ENCODE data around the gene SUSD5. TPM values are rescaled to one million over a fixed set of nuclear protein-coding genes. Genes with fewer than 3 reads are reported as not detected.

The SUSD5 gene
- polyA plus RNA-seq, 1 of the 3 experiments (the other 2 are of a cell fraction) = 1.2 TPM

DNA sequence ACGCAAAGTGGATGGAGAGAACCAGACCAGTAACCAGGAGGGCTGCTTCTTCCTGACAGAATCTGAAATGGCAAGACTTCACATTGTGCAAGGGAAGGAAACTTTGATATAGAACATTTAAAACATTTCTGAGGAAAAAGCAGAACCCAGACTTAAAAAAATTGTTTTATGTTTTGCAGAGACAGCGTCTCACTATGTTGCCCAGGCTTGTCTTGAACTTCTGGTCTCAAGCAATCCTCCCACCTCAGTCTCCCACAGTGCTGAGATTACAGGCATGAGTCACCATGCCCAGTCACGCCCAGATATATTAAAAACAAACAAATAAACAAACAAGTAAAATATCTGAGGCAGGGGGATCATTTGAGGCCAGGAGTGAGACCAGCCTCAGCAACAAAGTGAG, 58.6 kb downstream of the SUSD5 start:
- CTCF ChIA-PET = no interaction called here
- TF ChIP-seq RFX5 (IDR thresholded peaks at IDR 0.05; ENCODE audit: low read length) (no peak), FOXM1 (IDR thresholded peaks at IDR 0.05; ENCODE audit: low read depth) (no peak)
- TF ChIP-seq, protein P1, sequence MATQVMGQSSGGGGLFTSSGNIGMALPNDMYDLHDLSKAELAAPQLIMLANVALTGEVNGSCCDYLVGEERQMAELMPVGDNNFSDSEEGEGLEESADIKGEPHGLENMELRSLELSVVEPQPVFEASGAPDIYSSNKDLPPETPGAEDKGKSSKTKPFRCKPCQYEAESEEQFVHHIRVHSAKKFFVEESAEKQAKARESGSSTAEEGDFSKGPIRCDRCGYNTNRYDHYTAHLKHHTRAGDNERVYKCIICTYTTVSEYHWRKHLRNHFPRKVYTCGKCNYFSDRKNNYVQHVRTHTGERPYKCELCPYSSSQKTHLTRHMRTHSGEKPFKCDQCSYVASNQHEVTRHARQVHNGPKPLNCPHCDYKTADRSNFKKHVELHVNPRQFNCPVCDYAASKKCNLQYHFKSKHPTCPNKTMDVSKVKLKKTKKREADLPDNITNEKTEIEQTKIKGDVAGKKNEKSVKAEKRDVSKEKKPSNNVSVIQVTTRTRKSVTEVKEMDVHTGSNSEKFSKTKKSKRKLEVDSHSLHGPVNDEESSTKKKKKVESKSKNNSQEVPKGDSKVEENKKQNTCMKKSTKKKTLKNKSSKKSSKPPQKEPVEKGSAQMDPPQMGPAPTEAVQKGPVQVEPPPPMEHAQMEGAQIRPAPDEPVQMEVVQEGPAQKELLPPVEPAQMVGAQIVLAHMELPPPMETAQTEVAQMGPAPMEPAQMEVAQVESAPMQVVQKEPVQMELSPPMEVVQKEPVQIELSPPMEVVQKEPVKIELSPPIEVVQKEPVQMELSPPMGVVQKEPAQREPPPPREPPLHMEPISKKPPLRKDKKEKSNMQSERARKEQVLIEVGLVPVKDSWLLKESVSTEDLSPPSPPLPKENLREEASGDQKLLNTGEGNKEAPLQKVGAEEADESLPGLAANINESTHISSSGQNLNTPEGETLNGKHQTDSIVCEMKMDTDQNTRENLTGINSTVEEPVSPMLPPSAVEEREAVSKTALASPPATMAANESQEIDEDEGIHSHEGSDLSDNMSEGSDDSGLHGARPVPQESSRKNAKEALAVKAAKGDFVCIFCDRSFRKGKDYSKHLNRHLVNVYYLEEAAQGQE (IDR thresholded peaks at IDR 0.05; ENCODE audit: low read depth, low read length) = no peak
- H3K79me2 ChIP-seq (ENCODE audit: insufficient read depth) = no peaks in the 10 kb centered on the region
- no peaks in the 10 kb centered on the region for H3K9me3 ChIP-seq
- no peaks in the 10 kb centered on the region for H3K27me3 ChIP-seq (ENCODE audit: insufficient read depth)
- no peaks in the 10 kb centered on the region for H3F3A ChIP-seq (replicated peaks; ENCODE audit: insufficient read depth)
- no peaks in the 10 kb centered on the region for H4K20me1 ChIP-seq (ENCODE audit: insufficient read depth)
- WGBS (ENCODE audit: low lambda C conversion rate) = 68% methylated on average over 3 of the region's 3 CpGs
- no peak overlapping the region for H2AFZ ChIP-seq (ENCODE audit: low read depth)
- POLR2A ChIA-PET = no interaction called here
- H3K27ac ChIP-seq (ENCODE audit: low read depth in 2 of 2, low read length in 1 of 2) = no peak overlapping the region
- H3K4me2 ChIP-seq = no peak overlapping the region
- H3K36me3 ChIP-seq (replicated peaks in 1 of 2; ENCODE audit: control insufficient read depth in 1 of 2, insufficient read depth in 2 of 2, low read length in 1 of 2) = no peaks in the 10 kb centered on the region
- no peak for DNase-seq
- H3K4me3 ChIP-seq (ENCODE audit: low read depth in 2 of 2, low read length in 1 of 2) = no peak overlapping the region
- H3K9ac ChIP-seq = no peak overlapping the region
- H3K4me1 ChIP-seq (ENCODE audit: control insufficient read depth in 1 of 2, insufficient read depth in 2 of 2, low read depth in 1 of 2, low read length in 1 of 2) = peaks cover 0 to 2% of the 10 kb centered on the region in 2 experiments; a peak in 1 of 4 replicates
- H3K9me2 ChIP-seq = no peaks in the 10 kb centered on the region

DNA sequence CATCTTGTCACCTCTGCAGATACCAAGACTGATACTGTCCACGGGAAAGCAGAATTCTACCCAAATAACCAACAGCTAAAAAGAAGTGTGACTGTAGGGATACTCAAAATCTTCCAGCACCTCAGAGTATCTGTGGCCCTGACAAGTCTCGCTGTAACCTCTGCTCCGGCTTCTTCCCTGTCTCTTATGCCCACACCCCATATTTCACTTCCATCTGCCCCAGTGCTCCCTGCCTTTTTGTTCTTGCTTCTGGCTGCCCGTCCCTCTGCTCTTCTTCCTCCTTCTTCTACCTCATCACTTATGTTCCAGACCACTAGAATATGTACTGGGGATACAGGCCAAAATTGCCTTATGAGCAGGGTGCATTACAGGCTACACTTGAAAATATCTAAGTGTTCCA, 59.4 kb downstream of the SUSD5 start:
- Histone ChIP-seq H3K4me1 (ENCODE audit: control insufficient read depth in 1 of 2, insufficient read depth in 2 of 2, low read depth in 1 of 2, low read length in 1 of 2) (peaks cover 0 to 2% of the 10 kb centered on the region in 2 experiments; a peak in 1 of 4 replicates), H4K20me1 (ENCODE audit: insufficient read depth) (no peaks in the 10 kb centered on the region), H3K9ac (no peak overlapping the region), H3K4me3 (ENCODE audit: low read depth in 2 of 2, low read length in 1 of 2) (no peak overlapping the region), H3K9me3 (no peaks in the 10 kb centered on the region), H3K36me3 (replicated peaks in 1 of 2; ENCODE audit: control insufficient read depth in 1 of 2, insufficient read depth in 2 of 2, low read length in 1 of 2) (no peaks in the 10 kb centered on the region), H3F3A (replicated peaks; ENCODE audit: insufficient read depth) (no peaks in the 10 kb centered on the region), H3K27ac (ENCODE audit: low read depth in 2 of 2, low read length in 1 of 2) (no peak overlapping the region), H3K79me2 (ENCODE audit: insufficient read depth) (no peaks in the 10 kb centered on the region), H3K27me3 (ENCODE audit: insufficient read depth) (no peaks in the 10 kb centered on the region), H3K9me2 (no peaks in the 10 kb centered on the region), H2AFZ (ENCODE audit: low read depth) (no peak overlapping the region), H3K4me2 (no peak overlapping the region)
- WGBS (ENCODE audit: low lambda C conversion rate) = 82% methylated on average over 4 of the region's 4 CpGs
- ChIA-PET POLR2A (no interaction called here), CTCF (interaction anchor here (1.9 kb wide), 1 partner anchor 12 kb away, joined by 5 read pairs; no protein-coding TSS in a partner anchor)
- DNase-seq = no peak
- TF ChIP-seq, protein P2, sequence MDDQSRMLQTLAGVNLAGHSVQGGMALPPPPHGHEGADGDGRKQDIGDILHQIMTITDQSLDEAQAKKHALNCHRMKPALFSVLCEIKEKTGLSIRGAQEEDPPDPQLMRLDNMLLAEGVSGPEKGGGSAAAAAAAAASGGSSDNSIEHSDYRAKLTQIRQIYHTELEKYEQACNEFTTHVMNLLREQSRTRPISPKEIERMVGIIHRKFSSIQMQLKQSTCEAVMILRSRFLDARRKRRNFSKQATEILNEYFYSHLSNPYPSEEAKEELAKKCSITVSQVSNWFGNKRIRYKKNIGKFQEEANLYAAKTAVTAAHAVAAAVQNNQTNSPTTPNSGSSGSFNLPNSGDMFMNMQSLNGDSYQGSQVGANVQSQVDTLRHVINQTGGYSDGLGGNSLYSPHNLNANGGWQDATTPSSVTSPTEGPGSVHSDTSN (IDR thresholded peaks at IDR 0.05) = no peak
- TF ChIP-seq TAF1 (IDR thresholded peaks at IDR 0.05; ENCODE audit: borderline replicate concordance, low read depth, low read length) (no peak), RCOR1 (IDR thresholded peaks at IDR 0.05; ENCODE audit: low read length) (no peak)

DNA sequence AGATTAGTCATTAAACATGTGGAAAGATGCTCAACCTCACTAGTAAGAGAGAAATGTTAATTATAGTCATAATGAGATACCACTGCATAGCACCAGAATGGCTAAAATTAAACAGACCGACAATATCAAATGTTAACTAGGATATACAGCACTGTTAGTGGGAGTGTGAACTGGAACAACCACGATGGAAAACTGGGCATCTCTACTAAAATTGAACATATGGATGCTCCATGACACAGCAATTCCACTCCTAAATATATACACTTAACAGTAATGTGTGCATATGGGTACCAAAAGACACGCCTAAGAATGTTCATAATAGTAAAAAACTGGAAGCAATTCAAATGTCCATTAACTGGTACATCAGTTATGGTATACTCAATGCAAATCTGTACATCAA, 63.3 kb downstream of the SUSD5 start:
- no peak overlapping the region for H3K9ac ChIP-seq
- peaks cover 0 to 4% of the 10 kb centered on the region in 2 experiments; a peak in 2 of 4 replicates for H3K4me1 ChIP-seq (ENCODE audit: control insufficient read depth in 1 of 2, insufficient read depth in 2 of 2, low read depth in 1 of 2, low read length in 1 of 2)
- no peaks in the 10 kb centered on the region for H3K9me2 ChIP-seq
- H3K4me2 ChIP-seq = no peak overlapping the region
- H4K20me1 ChIP-seq (ENCODE audit: insufficient read depth) = no peaks in the 10 kb centered on the region
- no peak overlapping the region for H3K4me3 ChIP-seq (ENCODE audit: low read depth in 2 of 2, low read length in 1 of 2)
- no peaks in the 10 kb centered on the region for H3K9me3 ChIP-seq
- H3K79me2 ChIP-seq (ENCODE audit: insufficient read depth) = no peaks in the 10 kb centered on the region
- H2AFZ ChIP-seq (ENCODE audit: low read depth) = no peak overlapping the region
- H3K27ac ChIP-seq (ENCODE audit: low read depth in 2 of 2, low read length in 1 of 2) = peak overlapping the region in 1 of 2 experiments; percentile 66; a peak in 1 of 4 replicates
- ChIA-PET CTCF (no interaction called here), POLR2A (no interaction called here)
- H3K36me3 ChIP-seq (replicated peaks in 1 of 2; ENCODE audit: control insufficient read depth in 1 of 2, insufficient read depth in 2 of 2, low read length in 1 of 2) = no peaks in the 10 kb centered on the region
- H3K27me3 ChIP-seq (ENCODE audit: insufficient read depth) = no peaks in the 10 kb centered on the region
- no peak for DNase-seq
- no peaks in the 10 kb centered on the region for H3F3A ChIP-seq (replicated peaks; ENCODE audit: insufficient read depth)
- TF ChIP-seq FOXM1 (IDR thresholded peaks at IDR 0.05; ENCODE audit: low read depth) (no peak), POLR2AphosphoS5 (IDR thresholded peaks at IDR 0.05; ENCODE audit: low read depth, low read length) (no peak), SMC3 (IDR thresholded peaks at IDR 0.05; ENCODE audit: low read depth, low read length) (no peak)
- TF ChIP-seq, protein P2 (IDR thresholded peaks at IDR 0.05) = no peak
- WGBS (ENCODE audit: low lambda C conversion rate) = 65% methylated on average over 3 of the region's 3 CpGs

All from SK-N-SH (cell line).